H9 (cell line): Measurements from ENCODE around the gene CSMD2. TPM values are rescaled to one million over a fixed set of nuclear protein-coding genes. Genes with fewer than 3 reads are reported as not detected.

Experiments used
- DNase-seq: peaks from one replicate; pipeline ENCODE4 v3.0.0-alpha.2; 2017
- H2AFZ ChIP-seq: one replicate; pipeline ENCODE4 v1.6.1; 2013; ENCODE audit warnings: mild to moderate bottlenecking, low read length, control low read depth, moderate library complexity
- H2AK5ac ChIP-seq: 2 replicates; pipeline ENCODE4 v1.6.1; 2013; ENCODE audit warnings: low read length, control low read depth, mixed read lengths; ENCODE audit not compliant: insufficient read length
- H2BK120ac ChIP-seq: one replicate; pipeline ENCODE4 v1.6.1; 2013; ENCODE audit warnings: low read depth, mild to moderate bottlenecking, low read length, control low read depth, inconsistent platforms; ENCODE audit not compliant: poor library complexity, severe bottlenecking
- H2BK12ac ChIP-seq: 2 replicates; pipeline ENCODE4 v1.6.1; 2013; ENCODE audit warnings: low read length, control low read depth, mixed read lengths, low read depth; ENCODE audit not compliant: insufficient read length
- H2BK15ac ChIP-seq: 2 replicates; pipeline ENCODE4 v1.6.1; 2013; ENCODE audit warnings: low read depth, low read length, control low read depth
- H2BK20ac ChIP-seq: one replicate; pipeline ENCODE4 v1.6.1; 2013; ENCODE audit warnings: low read depth, mild to moderate bottlenecking, low read length, control low read depth, inconsistent platforms; ENCODE audit not compliant: poor library complexity, severe bottlenecking
- H2BK5ac ChIP-seq: 2 replicates; pipeline ENCODE4 v1.6.1; 2013; ENCODE audit warnings: low read length, control low read depth, mixed read lengths; ENCODE audit not compliant: insufficient read length
- H3K14ac ChIP-seq: 2 replicates; pipeline ENCODE4 v1.6.1; 2013; ENCODE audit warnings: low read length, control low read depth; ENCODE audit not compliant: insufficient read depth
- H3K18ac ChIP-seq: 2 replicates; pipeline ENCODE4 v1.6.1; 2013; ENCODE audit warnings: low read depth, mild to moderate bottlenecking, mixed read lengths, low read length, control low read depth; ENCODE audit not compliant: insufficient read length
- H3K23ac ChIP-seq: 2 replicates; pipeline ENCODE4 v1.6.1; 2013; ENCODE audit warnings: low read length, control low read depth, mixed read lengths, low read depth; ENCODE audit not compliant: insufficient read length
- H3K23me2 ChIP-seq: 2 replicates; pipeline ENCODE4 v1.6.1; 2013; ENCODE audit warnings: low read depth, mild to moderate bottlenecking, mixed read lengths, low read length, control low read depth; ENCODE audit not compliant: insufficient read length, poor library complexity, severe bottlenecking
- H3K27ac ChIP-seq: 2 replicates; pipeline ENCODE4 v1.5.1; 2013; ENCODE audit warnings: low read length, control low read depth, mixed read lengths, low read depth; ENCODE audit not compliant: insufficient read length
- H3K27me3 ChIP-seq: 2 replicates; pipeline ENCODE4 v1.6.1; 2013; ENCODE audit warnings: low read length, control low read depth, inconsistent platforms; ENCODE audit not compliant: insufficient read depth
- H3K4ac ChIP-seq: 2 replicates; pipeline ENCODE4 v1.6.1; 2013; ENCODE audit warnings: low read depth, mild to moderate bottlenecking, control low read depth, inconsistent platforms, low read length, moderate library complexity
- H3K4me1 ChIP-seq: 2 replicates; pipeline ENCODE4 v1.6.1; 2013; ENCODE audit warnings: low read length, control low read depth, inconsistent platforms; ENCODE audit not compliant: insufficient read depth
- H3K4me2 ChIP-seq: 2 replicates; pipeline ENCODE4 v1.6.1; 2013; ENCODE audit warnings: low read length, control low read depth, mixed read lengths; ENCODE audit not compliant: insufficient read length, insufficient read depth
- H3K56ac ChIP-seq: 2 replicates; pipeline ENCODE4 v1.6.1; 2013; ENCODE audit warnings: low read depth, mild to moderate bottlenecking, mixed read lengths, low read length, control low read depth; ENCODE audit not compliant: insufficient read length
- H3K79me1 ChIP-seq: 2 replicates; pipeline ENCODE4 v1.6.1; 2013; ENCODE audit warnings: low read depth, mild to moderate bottlenecking, moderate library complexity, low read length, control low read depth, inconsistent platforms; ENCODE audit not compliant: insufficient read depth, poor library complexity, severe bottlenecking
- H3K79me2 ChIP-seq: 2 replicates; pipeline ENCODE4 v1.6.1; 2013; ENCODE audit warnings: low read length, control low read depth, inconsistent platforms; ENCODE audit not compliant: insufficient read depth
- H3K9ac ChIP-seq: 2 replicates; pipeline ENCODE4 v1.6.1; 2013; ENCODE audit warnings: low read length, control low read depth, mixed read lengths; ENCODE audit not compliant: insufficient read length; ENCODE audit errors: extremely low read depth
- H3K9me3 ChIP-seq: one replicate; pipeline ENCODE4 v1.6.1; 2013; ENCODE audit warnings: low read depth, low read length, inconsistent platforms; ENCODE audit not compliant: control insufficient read depth
- H3T11ph ChIP-seq: one replicate; pipeline ENCODE4 v1.6.1; 2013; ENCODE audit warnings: mild to moderate bottlenecking, low read length, control low read depth, inconsistent platforms
- H4K20me1 ChIP-seq: one replicate; pipeline ENCODE4 v1.6.1; 2013; ENCODE audit not compliant: control insufficient read depth, insufficient read length, insufficient read depth
- H4K5ac ChIP-seq: 2 replicates; pipeline ENCODE4 v1.6.1; 2013; ENCODE audit warnings: low read depth, mild to moderate bottlenecking, mixed read lengths, low read length, control low read depth; ENCODE audit not compliant: insufficient read length
- H4K8ac ChIP-seq: replicated peaks from 2 replicates; pipeline ENCODE4 v1.6.1; 2013; ENCODE audit warnings: low read length, control low read depth, mixed read lengths, low read depth; ENCODE audit not compliant: insufficient read length
- H4K91ac ChIP-seq: 2 replicates; pipeline ENCODE4 v1.6.1; 2013; ENCODE audit warnings: low read depth, mild to moderate bottlenecking, moderate library complexity, mixed read lengths, low read length, control low read depth; ENCODE audit not compliant: insufficient read length
- H3K27ac Mint-ChIP-seq, 3 experiments: 2 replicates in 2 of 3; 3 replicates in 1 of 3; pipeline ENCODE4 v1.8.0; 2020 to 2021; ENCODE audit warnings: mixed read lengths in 3 of 3, mild to moderate bottlenecking in 1 of 3, moderate library complexity in 1 of 3
- H3K27me3 Mint-ChIP-seq: 2 replicates; pipeline ENCODE4 v1.8.0; 2021; ENCODE audit warnings: low read depth, mild to moderate bottlenecking, moderate library complexity, mixed read lengths
- H3K36me3 Mint-ChIP-seq, 3 experiments: 2 replicates in 2 of 3; 3 replicates in 1 of 3; pipeline ENCODE4 v1.8.0; 2020 to 2021; ENCODE audit warnings: low read depth in 3 of 3, mixed read lengths in 3 of 3; ENCODE audit not compliant: insufficient read depth in 1 of 3
- H3K4me1 Mint-ChIP-seq, 2 experiments: 2 replicates each; pipeline ENCODE4 v1.8.0; 2020; ENCODE audit warnings: mixed read lengths in 2 of 2
- H3K4me3 Mint-ChIP-seq, 2 experiments: 2 replicates in 1 of 2; 3 replicates in 1 of 2; pipeline ENCODE4 v1.8.0; 2020 to 2021; ENCODE audit warnings: mild to moderate bottlenecking in 2 of 2, mixed read lengths in 2 of 2, moderate library complexity in 1 of 2
- H3K9me3 Mint-ChIP-seq, 2 experiments: 2 replicates in 1 of 2; 3 replicates in 1 of 2; pipeline ENCODE4 v1.8.0; 2020; ENCODE audit warnings: mild to moderate bottlenecking in 2 of 2, mixed read lengths in 2 of 2, moderate library complexity in 1 of 2
- CTCF ChIP-seq: fragments of 200-600 bp; sonication (generic); conservative IDR thresholded peaks from 3 replicates; pipeline ENCODE4 v1.8.0; 2021; ENCODE audit warnings: antibody characterized with exemption, mild to moderate bottlenecking
- WGBS: extraction: QIAGEN DNeasy Blood & Tissue Kit; methylation state at CpG from one replicate; pipeline ENCODE4 v1.1.7; 2013; ENCODE audit warnings: missing lambda C conversion rate, low lambda C conversion rate, mixed read lengths; ENCODE audit not compliant: insufficient read length; ENCODE audit errors: extremely low coverage; 5-methylcytosine and 5-hydroxymethylcytosine counted together
- total RNA-seq: library from RNA; stranded (reverse); gene quantifications from 2 replicates; pipeline ENCODE4 v1.2.1, GENCODE V29; 2021

CSMD2 gene
- total RNA-seq, 1 experiment from 2014 or later: 6.4 TPM

- Mint-ChIP-seq H3K9me3 (peaks cover 14 to 16% of the 10 kb centered on the region in 2 experiments), H3K4me1 (peaks cover 55 to 56% of the 10 kb centered on the region in 2 experiments), H3K4me3 (peak overlapping the region in 1 of 2 experiments; percentile 53; a peak in 4 of 5 replicates), H3K27ac (peak overlapping the region; percentile 44 to 90 (median 52); a peak in 5 of 7 replicates), H3K36me3 (peaks cover 13 to 21% (median 17%) of the 10 kb centered on the region in 3 experiments), H3K27me3 (peaks cover 49% of the 10 kb centered on the region)
- no peak overlapping the region for H2BK120ac ChIP-seq
- TF ChIP-seq CTCF: no peak
- no peak overlapping the region for H3T11ph ChIP-seq
- no peak overlapping the region for H3K14ac ChIP-seq
- WGBS: no CpG with 5 or more reads among the region's 8 CpGs
- no peak overlapping the region for H2BK12ac ChIP-seq
- no peaks in the 10 kb centered on the region for H4K20me1 ChIP-seq
- peaks cover 6% of the 10 kb centered on the region for H3K9me3 ChIP-seq
- no peak overlapping the region for H4K5ac ChIP-seq
- no peaks in the 10 kb centered on the region for H3K79me1 ChIP-seq
- no peaks in the 10 kb centered on the region for H3K23me2 ChIP-seq
- H3K23ac ChIP-seq: no peak overlapping the region
- no peak overlapping the region for H2BK15ac ChIP-seq
- no peak overlapping the region for H3K9ac ChIP-seq
- H2BK20ac ChIP-seq: no peak overlapping the region
- no peak overlapping the region for H2BK5ac ChIP-seq
- H2AFZ ChIP-seq: no peak overlapping the region
- no peaks in the 10 kb centered on the region; the same call in 1 of the 2 replicates for H3K27me3 ChIP-seq
- H4K91ac ChIP-seq: no peak overlapping the region
- peak; percentile 86 for DNase-seq
- peaks cover 18% of the 10 kb centered on the region for H3K4me1 ChIP-seq
- no peak overlapping the region for H3K56ac ChIP-seq
- peak overlapping the region; percentile 0 for H3K4me2 ChIP-seq
- no peak overlapping the region for H3K27ac ChIP-seq
- no peak overlapping the region for H3K4ac ChIP-seq
- no peak overlapping the region for H4K8ac ChIP-seq
- H2AK5ac ChIP-seq: no peak overlapping the region
- H3K79me2 ChIP-seq: no peaks in the 10 kb centered on the region
- H3K18ac ChIP-seq: no peak overlapping the region
Measured at GRCh38 chr1:34188418-34188817, 23.4 kb upstream of the CSMD2 start.
